ENCODE results near the gene LGR5.

Gene LGR5

DNA sequence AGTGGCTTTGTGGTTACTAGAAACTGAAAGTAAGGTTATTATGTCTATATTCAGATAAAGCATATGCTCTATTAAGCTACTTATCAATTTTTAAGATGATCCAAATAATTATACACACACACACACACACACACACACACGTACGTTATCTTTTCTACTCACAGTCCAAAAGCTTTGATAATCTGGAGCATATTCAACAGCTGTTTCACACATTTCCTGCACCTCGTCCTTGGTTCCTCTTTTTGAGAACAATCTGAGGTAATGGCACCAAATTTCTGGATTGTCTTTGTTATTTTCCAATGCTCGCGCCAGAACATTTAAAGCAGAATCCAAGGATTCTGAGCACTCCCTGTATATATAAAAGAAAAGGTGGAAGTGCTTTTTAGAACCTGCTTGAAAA is 186.5 kb downstream of the LGR5 start:
- Histone ChIP-seq H3K36me3 (ENCODE audit: low read length) (peaks cover 88% of the 10 kb centered on the region), H3K9me2 (replicated peaks; ENCODE audit: insufficient read depth, low read length) (no peaks in the 10 kb centered on the region), H3K9ac (ENCODE audit: low read length) (no peak overlapping the region), H4K20me1 (ENCODE audit: low read depth, low read length) (no peaks in the 10 kb centered on the region), H3F3A (ENCODE audit: insufficient read depth) (peaks cover 13% of the 10 kb centered on the region), H3K79me2 (ENCODE audit: insufficient read depth, low read length) (no peaks in the 10 kb centered on the region; the same call in 1 of the 2 replicates), H3K27ac (ENCODE audit: low read depth, low read length) (no peak overlapping the region), H3K27me3 (ENCODE audit: low read length) (no peaks in the 10 kb centered on the region), H2AFZ (ENCODE audit: low read depth, low read length, severe bottlenecking) (no peak overlapping the region), H3K9me3 (ENCODE audit: insufficient read depth, low read length) (no peaks in the 10 kb centered on the region), H3K4me2 (ENCODE audit: low read depth, low read length, poor library complexity, severe bottlenecking) (no peak overlapping the region), H3K4me3 (ENCODE audit: insufficient read depth, low read length, poor library complexity, severe bottlenecking) (no peak overlapping the region)
- no peak for TF ChIP-seq EZH2phosphoT487 (conservative IDR thresholded peaks at IDR 0.05; ENCODE audit: low read length)
- TF ChIP-seq, protein P1, sequence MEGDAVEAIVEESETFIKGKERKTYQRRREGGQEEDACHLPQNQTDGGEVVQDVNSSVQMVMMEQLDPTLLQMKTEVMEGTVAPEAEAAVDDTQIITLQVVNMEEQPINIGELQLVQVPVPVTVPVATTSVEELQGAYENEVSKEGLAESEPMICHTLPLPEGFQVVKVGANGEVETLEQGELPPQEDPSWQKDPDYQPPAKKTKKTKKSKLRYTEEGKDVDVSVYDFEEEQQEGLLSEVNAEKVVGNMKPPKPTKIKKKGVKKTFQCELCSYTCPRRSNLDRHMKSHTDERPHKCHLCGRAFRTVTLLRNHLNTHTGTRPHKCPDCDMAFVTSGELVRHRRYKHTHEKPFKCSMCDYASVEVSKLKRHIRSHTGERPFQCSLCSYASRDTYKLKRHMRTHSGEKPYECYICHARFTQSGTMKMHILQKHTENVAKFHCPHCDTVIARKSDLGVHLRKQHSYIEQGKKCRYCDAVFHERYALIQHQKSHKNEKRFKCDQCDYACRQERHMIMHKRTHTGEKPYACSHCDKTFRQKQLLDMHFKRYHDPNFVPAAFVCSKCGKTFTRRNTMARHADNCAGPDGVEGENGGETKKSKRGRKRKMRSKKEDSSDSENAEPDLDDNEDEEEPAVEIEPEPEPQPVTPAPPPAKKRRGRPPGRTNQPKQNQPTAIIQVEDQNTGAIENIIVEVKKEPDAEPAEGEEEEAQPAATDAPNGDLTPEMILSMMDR (IDR thresholded peaks at IDR 0.05; ENCODE audit: insufficient read depth, low read length, poor library complexity, severe bottlenecking): no peak

DNA sequence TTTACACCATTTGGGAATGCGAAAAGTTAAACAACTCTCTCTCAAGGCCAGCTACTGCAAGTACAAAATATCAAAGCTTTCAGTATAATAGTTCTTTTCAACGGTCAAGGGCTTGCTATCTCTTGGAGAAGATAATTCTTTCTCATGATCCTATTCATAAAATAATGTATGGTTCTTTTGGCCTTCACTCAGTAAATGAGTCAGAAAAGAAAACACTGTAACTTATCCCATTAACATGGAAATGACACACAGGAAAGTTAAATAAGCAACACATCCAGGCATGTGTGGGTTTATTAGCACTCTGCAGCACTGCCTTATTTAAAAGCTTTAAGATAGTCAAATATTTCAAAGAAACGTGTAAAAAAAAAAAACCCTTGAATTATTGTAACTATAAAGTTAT is 187.2 kb downstream of the LGR5 start:
- no peak for TF ChIP-seq EZH2phosphoT487 (conservative IDR thresholded peaks at IDR 0.05; ENCODE audit: low read length)
- TF ChIP-seq, protein P1 (IDR thresholded peaks at IDR 0.05; ENCODE audit: insufficient read depth, low read length, poor library complexity, severe bottlenecking): no peak
- H2AFZ ChIP-seq (ENCODE audit: low read depth, low read length, severe bottlenecking): no peak overlapping the region
- H3K9ac ChIP-seq (ENCODE audit: low read length): no peak overlapping the region
- no peak overlapping the region for H3K4me3 ChIP-seq (ENCODE audit: insufficient read depth, low read length, poor library complexity, severe bottlenecking)
- H3F3A ChIP-seq (ENCODE audit: insufficient read depth): peaks cover 17% of the 10 kb centered on the region
- H3K9me3 ChIP-seq (ENCODE audit: insufficient read depth, low read length): no peaks in the 10 kb centered on the region
- H3K4me2 ChIP-seq (ENCODE audit: low read depth, low read length, poor library complexity, severe bottlenecking): no peak overlapping the region
- no peaks in the 10 kb centered on the region for H4K20me1 ChIP-seq (ENCODE audit: low read depth, low read length)
- no peaks in the 10 kb centered on the region for H3K9me2 ChIP-seq (replicated peaks; ENCODE audit: insufficient read depth, low read length)
- no peak overlapping the region for H3K27ac ChIP-seq (ENCODE audit: low read depth, low read length)
- H3K27me3 ChIP-seq (ENCODE audit: low read length): no peaks in the 10 kb centered on the region
- H3K79me2 ChIP-seq (ENCODE audit: insufficient read depth, low read length): no peaks in the 10 kb centered on the region; the same call in 1 of the 2 replicates
- peaks cover 92% of the 10 kb centered on the region for H3K36me3 ChIP-seq (ENCODE audit: low read length)

DNA sequence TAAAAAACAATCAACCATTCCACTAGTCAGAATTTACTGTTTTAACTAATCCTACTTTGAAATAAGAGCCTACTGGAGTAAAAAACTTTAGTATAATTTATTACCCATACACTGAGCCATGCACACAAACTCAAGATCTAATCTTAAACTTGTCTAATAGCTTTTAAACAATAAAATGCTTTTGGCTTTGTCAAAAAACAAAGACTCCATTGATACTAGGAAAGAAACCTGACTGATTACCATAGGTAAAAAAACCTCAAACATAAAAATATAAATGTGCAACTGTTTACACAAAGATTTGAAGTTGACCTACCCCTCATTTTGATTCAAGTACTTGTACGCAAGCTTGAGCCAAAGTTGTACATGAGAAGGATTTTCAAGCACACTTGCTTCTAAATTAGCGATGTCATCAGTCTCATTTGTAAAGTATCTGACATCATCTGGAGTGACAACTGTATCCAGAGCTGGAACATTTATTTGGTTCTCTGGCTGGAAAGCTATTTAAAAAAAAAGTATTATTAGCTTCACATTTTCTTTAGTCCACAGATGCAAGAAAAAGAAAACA is 187.9 kb downstream of the LGR5 start:
- Histone ChIP-seq H4K20me1 (ENCODE audit: low read depth, low read length) (no peaks in the 10 kb centered on the region), H3K36me3 (ENCODE audit: low read length) (peaks cover 92% of the 10 kb centered on the region), H3K9me2 (replicated peaks; ENCODE audit: insufficient read depth, low read length) (no peaks in the 10 kb centered on the region), H3K4me2 (ENCODE audit: low read depth, low read length, poor library complexity, severe bottlenecking) (no peak overlapping the region), H3K27me3 (ENCODE audit: low read length) (no peaks in the 10 kb centered on the region), H3K27ac (ENCODE audit: low read depth, low read length) (no peak overlapping the region), H2AFZ (ENCODE audit: low read depth, low read length, severe bottlenecking) (no peak overlapping the region), H3K79me2 (ENCODE audit: insufficient read depth, low read length) (no peaks in the 10 kb centered on the region; the same call in 1 of the 2 replicates), H3K9ac (ENCODE audit: low read length) (no peak overlapping the region), H3K4me3 (ENCODE audit: insufficient read depth, low read length, poor library complexity, severe bottlenecking) (no peak overlapping the region), H3F3A (ENCODE audit: insufficient read depth) (peaks cover 19% of the 10 kb centered on the region), H3K9me3 (ENCODE audit: insufficient read depth, low read length) (no peaks in the 10 kb centered on the region)
- no peak for TF ChIP-seq EZH2phosphoT487 (conservative IDR thresholded peaks at IDR 0.05; ENCODE audit: low read length)
- TF ChIP-seq, protein P1 (IDR thresholded peaks at IDR 0.05; ENCODE audit: insufficient read depth, low read length, poor library complexity, severe bottlenecking): no peak

All from SU-DHL-6 (cell line).